Mucosa of gallbladder (tissue), 1 donor: Measurements from ENCODE around the gene GARNL3. TPM values are rescaled to one million over a fixed set of nuclear protein-coding genes. Genes with fewer than 3 reads are reported as not detected.

Experiments
- DNase-seq: peaks from one replicate; pipeline ENCODE4 v3.0.0-alpha.2; 2020; ENCODE audit warnings: low spot score
- total RNA-seq: library from RNA; stranded (reverse); gene quantifications from one replicate; pipeline ENCODE4 v1.2.1, GENCODE V29; 2021
- donor health status: DM: no; HTN: no; CAD: no.

The GARNL3 gene
- total RNA-seq, 1 donor from 2014 or later, result 17.1 TPM

DNA sequence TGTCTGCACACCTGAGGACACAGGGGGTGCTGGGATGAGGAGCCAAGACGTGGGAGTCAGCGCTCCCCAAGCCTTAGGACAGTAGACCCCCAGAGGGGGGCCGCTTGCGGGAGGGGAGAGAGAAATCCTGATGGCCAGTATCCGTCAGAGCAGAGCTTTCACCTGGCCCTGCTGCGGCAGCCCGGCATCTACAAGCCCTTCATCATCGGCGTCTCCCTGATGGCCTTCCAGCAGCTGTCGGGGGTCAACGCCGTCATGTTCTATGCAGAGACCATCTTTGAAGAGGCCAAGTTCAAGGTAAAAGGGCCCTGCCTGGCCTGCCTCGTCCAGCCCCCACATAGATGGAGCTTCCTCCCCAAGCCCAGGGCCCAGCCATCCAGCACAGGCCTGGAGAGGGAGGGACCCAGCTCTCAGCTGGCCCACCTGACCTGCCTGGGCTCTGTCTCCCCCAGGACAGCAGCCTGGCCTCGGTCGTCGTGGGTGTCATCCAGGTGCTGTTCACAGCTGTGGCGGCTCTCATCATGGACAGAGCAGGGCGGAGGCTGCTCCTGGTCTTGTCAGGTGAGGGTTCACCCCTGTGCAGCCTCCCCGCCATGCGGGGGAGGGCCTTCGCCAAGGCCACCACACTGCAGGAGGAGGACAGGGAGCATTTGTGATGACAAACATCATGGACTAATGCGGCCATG is 139.1 kb downstream of the GARNL3 start:
- no peak for DNase-seq

DNA sequence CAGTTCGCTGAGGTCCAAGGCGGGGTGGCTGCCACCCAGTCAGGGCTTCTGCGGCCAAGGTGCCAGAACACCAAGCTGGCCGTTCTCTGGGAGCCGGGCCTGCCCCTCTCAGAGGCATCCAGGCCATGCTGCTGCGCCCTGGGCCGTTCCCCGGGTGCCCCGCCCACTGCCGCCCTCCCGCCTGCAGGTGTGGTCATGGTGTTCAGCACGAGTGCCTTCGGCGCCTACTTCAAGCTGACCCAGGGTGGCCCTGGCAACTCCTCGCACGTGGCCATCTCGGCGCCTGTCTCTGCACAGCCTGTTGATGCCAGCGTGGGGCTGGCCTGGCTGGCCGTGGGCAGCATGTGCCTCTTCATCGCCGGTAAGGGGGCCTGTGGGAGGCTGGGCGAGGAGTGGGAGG is 140.1 kb downstream of the GARNL3 start:
- DNase-seq, result no peak

DNA sequence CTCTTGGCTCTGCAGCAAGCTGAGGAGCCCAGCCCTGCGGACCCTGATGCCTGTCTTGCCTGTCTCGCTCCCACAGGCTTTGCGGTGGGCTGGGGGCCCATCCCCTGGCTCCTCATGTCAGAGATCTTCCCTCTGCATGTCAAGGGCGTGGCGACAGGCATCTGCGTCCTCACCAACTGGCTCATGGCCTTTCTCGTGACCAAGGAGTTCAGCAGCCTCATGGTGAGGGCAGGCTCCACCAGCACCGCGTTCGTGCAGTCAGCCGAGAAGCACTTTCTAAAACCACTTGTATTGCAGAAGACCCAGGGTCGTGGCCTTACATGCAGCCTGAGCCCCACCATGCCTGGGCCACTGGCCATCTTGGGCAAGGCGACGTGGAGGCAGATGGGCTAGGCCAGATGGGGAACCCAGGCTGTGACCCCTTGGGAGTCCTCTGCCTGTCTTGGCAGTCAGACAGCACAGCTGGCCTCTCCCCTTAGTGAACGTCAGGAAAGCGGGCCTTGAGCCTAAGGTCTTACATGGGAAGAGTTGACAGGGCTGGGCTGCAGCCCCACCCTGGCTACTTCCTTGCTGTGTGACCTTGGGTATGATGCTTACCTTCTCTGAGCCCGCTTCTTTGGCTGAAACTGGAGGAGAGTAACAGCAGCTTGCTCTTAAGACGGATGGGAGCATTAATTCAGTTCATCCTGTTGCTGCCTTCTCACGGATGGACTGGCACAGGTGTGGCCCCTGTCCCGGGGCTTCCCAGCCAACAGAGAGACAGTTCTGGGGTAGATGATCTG is 141.0 kb downstream of the GARNL3 start:
- no peak for DNase-seq

DNA sequence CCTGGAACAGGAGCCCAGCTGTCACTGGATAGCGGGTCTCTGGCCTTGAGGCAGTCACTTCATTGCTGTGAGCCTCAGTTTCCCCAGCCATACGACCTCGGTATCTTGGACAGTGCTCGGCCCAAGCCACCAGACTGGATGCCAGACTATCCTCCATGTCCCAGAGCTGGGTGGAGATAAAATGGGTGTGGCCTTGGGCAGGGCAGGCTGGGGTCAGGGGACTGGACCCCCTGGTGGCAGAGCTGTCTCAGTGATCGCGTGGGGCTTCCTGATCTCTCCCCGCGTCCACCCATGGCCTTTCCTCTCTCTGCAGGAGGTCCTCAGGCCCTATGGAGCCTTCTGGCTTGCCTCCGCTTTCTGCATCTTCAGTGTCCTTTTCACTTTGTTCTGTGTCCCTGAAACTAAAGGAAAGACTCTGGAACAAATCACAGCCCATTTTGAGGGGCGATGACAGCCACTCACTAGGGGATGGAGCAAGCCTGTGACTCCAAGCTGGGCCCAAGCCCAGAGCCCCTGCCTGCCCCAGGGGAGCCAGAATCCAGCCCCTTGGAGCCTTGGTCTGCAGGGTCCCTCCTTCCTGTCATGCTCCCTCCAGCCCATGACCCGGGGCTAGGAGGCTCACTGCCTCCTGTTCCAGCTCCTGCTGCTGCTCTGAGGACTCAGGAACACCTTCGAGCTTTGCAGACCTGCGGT is 142.4 kb downstream of the GARNL3 start:
- no peak for DNase-seq

DNA sequence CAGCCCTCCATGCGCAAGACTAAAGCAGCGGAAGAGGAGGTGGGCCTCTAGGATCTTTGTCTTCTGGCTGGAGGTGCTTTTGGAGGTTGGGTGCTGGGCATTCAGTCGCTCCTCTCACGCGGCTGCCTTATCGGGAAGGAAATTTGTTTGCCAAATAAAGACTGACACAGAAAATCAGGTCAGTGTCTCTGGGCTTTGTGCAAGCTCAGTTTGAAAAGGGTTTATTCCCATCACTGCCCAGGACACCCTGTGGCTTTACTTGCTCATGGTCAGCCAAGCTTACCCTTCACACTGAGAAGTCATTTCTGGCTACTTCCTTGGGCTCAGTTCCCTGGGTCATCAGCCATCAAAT is 142.9 kb downstream of the GARNL3 start:
- DNase-seq, result no peak

DNA sequence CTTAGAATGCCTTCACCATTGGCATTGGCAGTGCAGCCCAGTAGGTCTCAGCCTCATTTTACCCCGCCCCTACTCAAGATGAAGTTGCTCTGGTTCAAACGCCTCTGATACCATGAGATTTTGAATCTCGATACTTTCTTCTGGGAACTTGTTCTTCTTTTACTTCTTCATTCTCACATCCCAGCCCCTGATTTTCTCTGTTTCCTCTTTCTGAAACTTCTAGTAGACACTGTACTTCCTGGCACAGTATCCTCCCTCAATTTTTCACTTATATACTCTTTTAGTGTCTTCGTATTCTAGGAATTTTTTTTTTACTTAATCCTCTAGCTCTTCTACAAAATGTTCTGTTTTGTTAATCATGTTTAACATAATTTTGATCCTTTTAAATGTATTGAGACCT is 146.5 kb downstream of the GARNL3 start:
- no peak for DNase-seq

DNA sequence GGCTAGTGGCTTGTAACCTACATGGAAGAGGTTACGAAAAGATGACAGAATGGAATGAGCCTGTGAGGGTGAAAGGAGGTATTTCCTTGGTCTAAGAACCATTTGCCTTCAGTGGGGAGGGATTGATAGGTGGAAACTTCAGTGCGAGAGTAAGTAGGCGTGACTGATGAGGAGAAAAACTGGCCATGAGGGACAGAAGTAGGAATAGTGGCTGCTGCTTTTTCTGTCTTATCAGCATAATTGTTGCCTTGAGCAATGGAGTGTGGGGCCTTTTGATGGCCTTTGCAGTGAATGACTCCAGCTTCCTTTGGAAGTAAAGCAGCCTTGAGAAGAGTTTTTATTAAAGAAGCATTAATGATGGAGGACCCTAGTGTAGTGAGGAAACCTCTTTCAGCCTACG is 150.6 kb downstream of the GARNL3 start:
- no peak for DNase-seq

DNA sequence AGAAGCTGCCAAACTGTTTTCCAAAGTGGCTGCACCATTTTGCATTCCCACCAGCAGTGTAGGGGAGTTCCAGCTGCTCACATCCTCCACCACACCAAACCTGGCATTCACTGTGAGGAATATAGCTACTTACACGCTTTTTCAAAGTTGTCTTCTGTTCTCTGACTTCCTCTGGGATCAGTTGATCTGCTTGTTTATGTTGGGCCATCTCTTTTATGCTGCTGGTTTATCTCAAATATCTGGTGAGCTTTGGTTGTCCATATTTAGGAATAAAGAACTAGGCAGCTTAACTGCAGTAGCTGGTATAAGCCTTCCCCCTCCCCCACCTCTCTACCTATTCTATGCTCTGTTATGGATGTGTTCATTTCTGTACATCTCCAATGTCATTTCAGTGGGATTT is 151.1 kb downstream of the GARNL3 start:
- DNase-seq, result no peak

DNA sequence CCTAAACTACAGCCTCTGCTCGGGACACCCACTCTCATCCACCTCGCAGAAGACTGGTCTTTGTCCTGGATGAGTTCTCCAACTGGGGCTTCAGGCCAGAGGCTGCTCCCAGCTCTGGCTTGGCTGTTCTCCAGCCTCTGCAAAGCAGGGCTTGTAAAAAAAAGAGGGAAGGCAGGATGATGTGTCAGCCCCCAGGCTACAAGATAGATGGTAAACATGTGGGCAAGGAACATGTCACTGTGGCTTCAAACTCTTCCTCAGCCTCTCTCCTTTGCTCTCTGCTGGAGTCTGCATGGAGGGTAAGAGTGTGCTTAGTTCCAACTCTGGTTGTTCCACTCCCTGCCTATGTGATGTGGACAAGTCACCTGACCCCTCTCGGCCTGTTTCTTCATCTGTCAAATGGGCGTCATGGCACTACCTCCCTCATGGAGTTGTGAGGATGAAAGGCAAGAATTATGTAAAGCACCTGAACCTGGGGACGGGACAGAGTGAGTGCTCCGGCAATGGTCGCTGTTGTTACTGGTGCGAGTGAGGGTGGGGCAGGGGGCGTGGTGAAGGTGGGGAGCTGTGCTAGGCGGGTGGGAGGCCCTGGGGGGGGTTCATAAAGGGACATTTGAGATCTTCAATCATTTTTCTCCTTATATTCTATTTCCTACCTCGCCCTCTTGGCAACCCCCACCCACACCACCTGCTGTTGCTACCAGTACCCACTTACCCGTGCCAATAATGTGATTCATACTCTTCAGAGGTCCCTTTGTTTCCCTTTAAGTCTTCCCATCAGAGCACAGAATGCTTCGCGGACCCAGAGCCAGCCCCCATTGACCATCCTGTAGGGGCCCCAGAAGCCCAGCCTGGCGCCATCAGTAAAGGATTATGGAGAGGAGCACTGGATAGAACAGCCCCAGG is 152.8 kb downstream of the GARNL3 start:
- DNase-seq, result no peak

DNA sequence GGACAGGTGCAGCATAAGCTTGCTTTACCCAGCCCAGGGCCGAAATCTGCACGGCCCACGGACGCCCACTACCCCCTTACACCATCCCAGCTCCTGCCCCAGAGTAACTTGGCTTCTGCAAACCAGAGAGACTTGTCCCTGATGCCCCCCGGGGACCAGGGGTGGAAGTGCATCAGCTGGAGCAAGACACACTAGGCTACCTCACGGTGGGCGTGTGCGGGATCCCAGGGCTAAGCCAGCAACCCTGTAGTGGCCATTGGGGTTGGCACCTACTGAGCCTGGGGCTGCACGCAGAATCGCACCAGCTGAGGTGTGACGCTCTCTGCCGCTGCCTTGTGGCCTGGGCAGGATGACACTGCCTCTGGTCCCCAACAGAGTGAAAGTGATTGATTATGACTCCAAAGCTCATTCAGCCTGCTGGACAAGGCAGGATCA is 153.5 kb downstream of the GARNL3 start:
- no peak for DNase-seq

DNA sequence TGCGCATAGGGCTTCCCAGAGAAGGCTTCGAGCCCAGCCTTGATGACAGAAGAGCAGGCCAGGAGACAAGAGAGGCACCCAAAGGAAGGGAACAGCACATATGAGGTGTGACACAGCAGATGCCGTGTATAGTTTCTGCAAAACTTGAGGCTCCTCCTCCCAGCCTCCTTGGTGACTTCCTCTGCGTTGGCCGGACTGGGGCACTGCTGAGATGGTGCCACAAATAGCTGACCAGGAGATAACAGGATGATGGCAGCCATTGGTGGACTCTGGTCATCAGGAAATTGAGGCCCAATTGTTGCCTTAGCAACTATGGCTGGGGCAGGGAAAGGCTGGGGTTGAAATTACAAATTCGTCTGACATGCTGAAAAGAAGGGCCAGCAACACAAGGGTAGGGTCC is 154.8 kb downstream of the GARNL3 start:
- DNase-seq, result no peak

DNA sequence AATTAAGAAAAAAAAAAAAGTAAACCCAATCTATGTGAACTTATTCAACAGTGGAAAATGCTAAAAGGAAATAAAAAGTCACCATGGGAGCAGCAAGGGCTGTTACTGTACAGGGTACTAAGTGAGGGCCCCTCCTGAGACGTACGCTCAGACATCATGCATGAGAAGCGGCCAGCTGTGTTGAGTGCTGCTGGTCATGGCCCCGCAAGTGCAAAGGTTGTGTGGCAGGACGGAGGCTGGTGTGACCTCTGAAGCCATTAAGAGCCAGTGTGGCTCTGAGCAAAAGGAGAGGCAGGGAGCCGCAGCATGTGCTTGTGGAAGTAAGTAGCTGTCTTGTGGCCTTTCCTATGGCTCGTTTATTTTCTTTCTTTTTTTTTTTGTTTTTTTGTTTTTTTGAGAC is 156.5 kb downstream of the GARNL3 start:
- DNase-seq, result no peak

DNA sequence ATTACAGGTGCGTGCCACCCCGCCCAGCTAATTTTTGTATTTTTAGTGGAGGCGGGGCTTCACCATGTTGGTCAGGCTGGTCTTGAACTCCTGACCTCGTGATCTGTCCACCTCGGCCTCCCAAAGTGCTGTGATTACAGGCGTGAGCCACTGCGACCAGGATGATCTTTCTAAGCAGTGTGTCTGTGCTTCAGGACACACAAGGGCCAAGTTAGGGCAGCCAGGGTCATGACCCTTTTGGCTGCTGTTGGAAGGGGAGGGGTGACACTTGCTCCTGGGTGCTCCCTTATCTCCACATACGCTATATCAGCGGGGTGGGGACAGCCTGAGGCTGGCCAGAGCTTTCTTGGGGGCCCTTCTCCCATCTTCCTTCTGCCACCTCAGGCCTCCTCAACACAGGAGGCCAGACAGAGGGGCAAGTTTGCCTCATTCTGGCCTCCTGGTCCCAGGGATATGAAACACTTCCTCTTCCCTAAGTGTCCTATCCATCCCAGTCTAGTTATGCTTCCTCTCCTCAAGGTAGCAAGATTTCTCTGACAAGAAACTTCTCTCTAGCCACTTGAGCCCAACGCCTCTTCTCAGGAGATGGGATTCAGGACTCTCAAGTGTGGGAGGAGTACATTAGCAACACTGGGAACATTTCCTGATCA is 157.7 kb downstream of the GARNL3 start:
- DNase-seq, result no peak

DNA sequence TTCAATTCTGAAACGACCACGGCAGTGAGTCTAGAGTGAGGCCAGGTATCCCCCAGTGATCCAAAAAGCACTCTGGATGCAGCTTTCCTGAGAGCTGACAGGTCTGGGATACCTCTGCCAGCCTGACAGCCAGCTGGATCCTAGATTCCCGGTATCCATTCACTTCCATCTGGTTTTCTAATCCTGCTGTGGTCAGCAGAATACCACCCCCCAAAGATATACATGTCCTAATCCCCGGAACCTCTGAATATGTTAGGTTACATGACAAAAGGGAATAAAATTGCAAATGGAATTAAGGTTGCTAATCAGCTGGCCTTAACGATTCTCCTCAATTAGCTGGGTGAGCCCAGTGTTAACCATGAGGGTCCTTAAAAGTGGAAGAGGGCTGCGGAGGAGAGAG is 158.2 kb downstream of the GARNL3 start:
- no peak for DNase-seq

DNA sequence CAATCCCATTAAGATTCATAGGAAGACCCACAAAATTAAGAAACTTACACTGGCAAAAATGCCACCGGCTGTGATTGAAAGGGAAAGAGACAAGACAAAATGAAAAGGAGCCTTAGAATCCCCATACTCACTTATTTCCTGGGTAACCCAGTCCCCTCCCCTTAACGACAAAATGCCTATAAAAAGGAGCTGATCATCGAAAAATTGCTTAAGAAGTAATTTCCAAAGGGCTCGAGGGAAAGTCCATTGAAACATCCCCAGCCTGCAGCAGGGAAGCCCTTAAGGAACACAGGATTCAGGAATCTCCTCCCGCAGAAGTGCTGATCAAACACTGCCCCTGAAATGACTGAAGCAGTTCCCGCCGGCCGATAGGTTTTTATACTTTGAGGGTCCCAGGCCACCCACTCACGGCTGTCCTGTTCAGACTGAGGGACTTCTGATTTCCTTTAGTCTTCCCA is 158.9 kb downstream of the GARNL3 start:
- no peak for DNase-seq

DNA sequence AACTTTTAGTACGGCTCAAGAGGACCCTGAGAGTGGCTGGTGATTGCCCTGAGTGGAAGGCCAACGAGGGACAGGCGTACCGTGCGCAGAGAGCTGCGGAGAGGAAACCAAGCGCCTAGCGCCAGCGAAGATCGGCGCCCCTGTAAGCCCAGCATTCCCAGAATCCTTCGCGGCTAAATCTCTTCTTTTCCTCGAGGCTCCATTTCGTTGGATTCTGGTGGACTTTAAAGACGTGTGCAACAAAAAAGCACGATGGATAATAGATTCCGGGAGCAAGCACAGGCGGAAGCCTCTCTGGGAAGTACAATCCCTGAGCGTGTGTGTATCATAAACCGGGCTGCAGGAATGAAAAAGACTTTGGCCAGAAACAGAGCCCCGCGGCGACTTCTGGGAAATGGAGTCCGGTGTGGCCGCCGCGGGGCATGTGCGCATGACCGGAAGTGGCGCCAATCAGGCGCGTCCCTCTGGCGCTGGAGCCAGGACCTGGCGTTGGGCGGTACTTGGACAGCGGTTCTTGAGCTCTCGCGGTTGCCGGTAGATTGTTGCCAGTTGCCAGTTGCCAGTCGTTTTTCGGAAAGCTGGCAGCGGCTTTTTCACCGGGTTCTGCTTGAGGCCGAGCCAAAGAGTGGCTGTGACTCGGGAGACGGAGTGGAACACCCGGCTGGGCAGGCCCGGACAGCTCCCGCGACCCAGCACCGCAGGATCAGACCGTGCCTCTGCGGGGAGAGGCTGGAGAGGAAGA is 159.5 kb downstream of the GARNL3 start, which contains the start of gene ZNF79:
TSS of gene ZNF79 (plus strand) at position 449 of the 742 bp plus-strand sequence. CDS start 406 bp downstream, outside the sequence.
- peak; percentile 95 for DNase-seq

DNA sequence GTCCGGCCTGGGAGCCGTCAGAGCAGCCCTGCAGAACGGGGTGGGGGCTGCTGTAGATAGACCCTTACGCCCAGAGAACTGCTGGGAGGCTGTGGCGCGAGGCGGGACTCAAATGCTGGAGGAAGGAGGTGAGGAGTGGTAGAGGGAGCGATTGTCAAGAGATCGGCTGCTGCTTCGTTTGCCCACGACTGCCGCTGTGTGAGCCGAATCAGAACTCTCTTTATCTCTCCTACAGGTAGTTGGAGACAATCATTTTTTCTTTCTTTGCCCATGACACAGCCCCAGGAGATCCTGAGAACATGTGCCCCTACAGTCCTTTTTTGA is 160.1 kb downstream of the GARNL3 start:
- no peak for DNase-seq

DNA sequence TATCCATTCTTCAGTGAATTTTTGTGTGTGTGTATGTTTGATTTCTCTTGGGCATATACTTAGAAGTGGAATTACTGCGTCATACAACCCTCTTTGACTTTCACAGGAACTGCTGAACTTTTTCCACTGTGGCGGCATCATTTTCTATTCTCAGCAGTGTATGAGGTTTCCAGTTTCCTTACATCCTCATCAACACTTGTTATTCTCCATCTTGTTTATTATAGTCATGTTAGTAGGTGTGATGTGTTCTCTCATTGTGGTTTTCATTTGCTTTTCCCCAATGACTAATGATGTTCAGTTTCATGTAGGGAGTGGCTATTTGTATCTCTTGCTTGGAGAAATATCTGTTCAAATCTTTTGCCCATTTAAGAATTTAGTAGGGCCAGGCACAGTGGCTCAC is 162.2 kb downstream of the GARNL3 start:
- DNase-seq, result no peak

DNA sequence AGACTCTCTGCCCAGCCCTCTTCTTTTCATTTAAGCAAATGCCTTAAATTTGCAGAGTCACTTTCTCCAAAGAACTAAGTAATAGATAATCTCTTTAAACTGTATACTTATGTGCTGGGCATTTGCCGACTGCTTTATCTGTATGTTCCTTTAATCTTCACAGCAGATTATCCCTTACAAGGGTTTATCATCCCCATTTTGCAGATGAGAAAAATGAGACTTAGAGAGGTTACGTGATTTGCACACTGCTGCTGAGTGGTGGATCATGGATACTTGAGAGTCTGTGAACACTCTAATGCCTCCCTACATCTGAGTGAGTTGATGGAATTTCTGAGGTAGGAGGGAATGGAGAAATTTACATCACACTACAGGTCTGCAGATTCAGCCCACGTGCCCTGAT is 163.8 kb downstream of the GARNL3 start:
- DNase-seq, result no peak

DNA sequence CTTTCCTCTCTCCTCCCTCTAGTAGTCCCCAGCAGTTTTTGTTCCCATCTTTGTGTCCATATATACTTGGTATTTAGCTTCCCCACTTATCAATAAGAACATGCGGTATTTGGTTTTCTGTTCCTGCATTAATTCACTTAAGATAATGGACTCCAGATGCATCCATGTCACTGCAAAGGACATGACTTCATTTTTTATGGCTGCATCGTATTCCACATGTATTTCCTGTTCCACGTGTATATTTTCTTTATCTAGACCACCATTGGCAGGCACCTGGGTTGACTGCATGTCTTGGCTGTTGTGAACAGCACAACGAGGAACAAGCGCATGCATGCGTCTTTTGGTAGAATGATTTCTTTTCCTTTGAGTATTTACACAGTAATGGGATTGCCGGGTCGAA is 165.8 kb downstream of the GARNL3 start:
- DNase-seq, result no peak
